Astrocyte (in vitro differentiated cells and primary cell): ENCODE results near the gene PLEKHA4. TPM values are rescaled to one million over a fixed set of nuclear protein-coding genes. Genes with fewer than 3 reads are reported as not detected.

Experiments
- DNase-seq: peaks from one replicate; pipeline ENCODE4 v3.0.0-alpha.2; 2010; ENCODE audit warnings: low read depth
- FAIRE-seq: peaks from 2 replicates; lab custom pipeline; 2011; peaks lifted over from hg19 to GRCh38; lab: Jason Lieb, UNC
- H2AFZ ChIP-seq: 2 replicates; pipeline ENCODE4 v1.6.0; 2012; ENCODE audit warnings: low read depth, low read length, inconsistent platforms
- H3K27ac ChIP-seq: 2 replicates; pipeline ENCODE4 v1.5.1; 2011; ENCODE audit warnings: low read depth, low read length, inconsistent platforms
- H3K27me3 ChIP-seq: 2 replicates; pipeline ENCODE4 v1.6.0; 2011; ENCODE audit warnings: low read length, inconsistent platforms; ENCODE audit not compliant: insufficient read depth
- H3K36me3 ChIP-seq: 2 replicates; pipeline ENCODE4 v1.5.1; 2011; ENCODE audit warnings: low read length, inconsistent platforms; ENCODE audit not compliant: insufficient read depth
- H3K4me1 ChIP-seq: 2 replicates; pipeline ENCODE4 v1.5.1; 2011; ENCODE audit warnings: low read length, inconsistent platforms; ENCODE audit not compliant: insufficient read depth
- H3K4me2 ChIP-seq: 2 replicates; pipeline ENCODE4 v1.6.0; 2012; ENCODE audit warnings: low read length, inconsistent platforms
- H3K4me3 ChIP-seq: 2 replicates; pipeline ENCODE4 v1.5.1; 2011; ENCODE audit warnings: low read depth, mild to moderate bottlenecking, low read length, inconsistent platforms; ENCODE audit not compliant: insufficient read depth
- H3K79me2 ChIP-seq: 2 replicates; pipeline ENCODE4 v1.6.0; 2012; ENCODE audit warnings: mild to moderate bottlenecking, low read length, inconsistent platforms; ENCODE audit not compliant: insufficient read depth
- H3K9ac ChIP-seq: 2 replicates; pipeline ENCODE4 v1.6.0; 2012; ENCODE audit warnings: mild to moderate bottlenecking, low read length, inconsistent platforms
- H3K9me3 ChIP-seq: 2 replicates; pipeline ENCODE4 v1.5.1; 2012; ENCODE audit warnings: low read depth, mild to moderate bottlenecking, low read length, inconsistent platforms; ENCODE audit not compliant: insufficient read depth
- H4K20me1 ChIP-seq: 2 replicates; pipeline ENCODE4 v1.6.0; 2012; ENCODE audit warnings: low read length, inconsistent platforms; ENCODE audit not compliant: insufficient read depth
- H3K27ac Mint-ChIP-seq: one replicate; pipeline ENCODE4 v1.8.0; 2021; ENCODE audit warnings: mild to moderate bottlenecking, mixed read lengths; ENCODE audit not compliant: unreplicated experiment
- H3K27me3 Mint-ChIP-seq: one replicate; pipeline ENCODE4 v1.8.0; 2021; ENCODE audit warnings: low read depth, mixed read lengths; ENCODE audit not compliant: unreplicated experiment
- H3K36me3 Mint-ChIP-seq: one replicate; pipeline ENCODE4 v1.8.0; 2021; ENCODE audit warnings: low read depth, mixed read lengths; ENCODE audit not compliant: unreplicated experiment
- H3K4me1 Mint-ChIP-seq: one replicate; pipeline ENCODE4 v1.8.0; 2021; ENCODE audit warnings: low read depth, mixed read lengths; ENCODE audit not compliant: unreplicated experiment
- H3K4me3 Mint-ChIP-seq: one replicate; pipeline ENCODE4 v1.8.0; 2021; ENCODE audit warnings: mild to moderate bottlenecking, moderate library complexity, mixed read lengths; ENCODE audit not compliant: unreplicated experiment
- H3K9me3 Mint-ChIP-seq: one replicate; pipeline ENCODE4 v1.8.0; 2021; ENCODE audit warnings: mild to moderate bottlenecking, mixed read lengths; ENCODE audit not compliant: unreplicated experiment
- CTCF ChIP-seq: IDR thresholded peaks from 2 replicates; pipeline ENCODE4 v1.5.1; 2011; ENCODE audit warnings: low read depth, mild to moderate bottlenecking, inconsistent platforms, low read length, moderate library complexity; ENCODE audit not compliant: insufficient read depth
- EZH2 ChIP-seq: IDR thresholded peaks from 2 replicates; pipeline ENCODE4 v1.6.1; 2012; ENCODE audit warnings: mild to moderate bottlenecking, low read length, inconsistent platforms; ENCODE audit not compliant: insufficient read depth
- total RNA-seq: library from RNA; stranded (reverse); gene quantifications from 2 replicates; pipeline ENCODE4 v1.2.1, GENCODE V29; 2021

The PLEKHA4 gene
- total RNA-seq, 1 donor from 2014 or later, result 27.5 TPM

DNA sequence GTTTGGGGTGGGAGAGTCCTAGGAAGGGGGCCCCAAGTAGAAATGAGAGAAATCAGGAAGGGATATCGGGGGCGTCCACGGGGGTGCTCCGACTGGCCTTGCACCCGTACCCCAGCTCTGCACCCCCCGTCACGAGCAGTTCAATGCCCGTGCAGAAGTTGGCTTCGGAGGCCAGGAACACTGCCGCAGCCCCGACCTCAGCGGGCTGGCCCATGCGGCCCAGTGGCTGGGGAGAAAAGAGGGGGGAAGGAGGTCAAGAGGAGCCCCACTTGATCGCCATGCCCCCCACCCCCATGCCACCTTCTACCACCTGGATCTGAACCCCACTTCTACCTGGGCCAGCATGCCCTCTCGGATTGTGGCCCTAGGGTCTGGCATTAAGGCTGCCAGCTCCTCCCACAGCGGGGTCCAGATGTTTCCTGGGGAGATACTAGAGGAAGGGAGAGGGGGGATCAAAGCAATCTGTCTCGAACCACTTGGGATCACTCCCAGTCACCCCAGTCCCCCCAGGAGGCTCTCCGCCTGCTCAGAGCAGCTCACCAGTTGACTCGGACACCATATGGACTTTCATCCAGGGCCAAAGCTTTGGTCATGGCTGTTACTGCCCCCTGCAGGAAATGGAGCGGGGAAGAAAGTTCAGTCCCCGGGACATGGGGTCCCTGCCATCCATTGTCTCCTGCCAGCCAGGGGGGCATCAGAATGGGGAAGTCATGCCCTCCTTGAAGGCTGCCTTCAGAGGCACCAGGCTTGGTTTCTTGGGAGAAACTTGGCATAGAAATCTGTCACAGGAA, 55.1 kb downstream of the PLEKHA4 start:
- no peak overlapping the region for H3K27ac ChIP-seq
- Mint-ChIP-seq H3K27me3 (no peaks in the 10 kb centered on the region), H3K4me1 (no peaks in the 10 kb centered on the region), H3K9me3 (no peaks in the 10 kb centered on the region), H3K36me3 (no peaks in the 10 kb centered on the region), H3K4me3 (no peak overlapping the region), H3K27ac (peak overlapping the region; percentile 81)
- H3K4me3 ChIP-seq, result no peak overlapping the region
- H3K9ac ChIP-seq, result no peak overlapping the region
- TF ChIP-seq CTCF (no peak), EZH2 (no peak)
- no peaks in the 10 kb centered on the region for H3K79me2 ChIP-seq
- no peaks in the 10 kb centered on the region for H4K20me1 ChIP-seq
- H3K4me2 ChIP-seq, result no peak overlapping the region
- no peaks in the 10 kb centered on the region for H3K36me3 ChIP-seq
- FAIRE-seq (no peak), DNase-seq (no peak)
- no peaks in the 10 kb centered on the region for H3K27me3 ChIP-seq
- no peak overlapping the region for H2AFZ ChIP-seq
- no peaks in the 10 kb centered on the region for H3K9me3 ChIP-seq
- H3K4me1 ChIP-seq, result peaks cover 8% of the 10 kb centered on the region

DNA sequence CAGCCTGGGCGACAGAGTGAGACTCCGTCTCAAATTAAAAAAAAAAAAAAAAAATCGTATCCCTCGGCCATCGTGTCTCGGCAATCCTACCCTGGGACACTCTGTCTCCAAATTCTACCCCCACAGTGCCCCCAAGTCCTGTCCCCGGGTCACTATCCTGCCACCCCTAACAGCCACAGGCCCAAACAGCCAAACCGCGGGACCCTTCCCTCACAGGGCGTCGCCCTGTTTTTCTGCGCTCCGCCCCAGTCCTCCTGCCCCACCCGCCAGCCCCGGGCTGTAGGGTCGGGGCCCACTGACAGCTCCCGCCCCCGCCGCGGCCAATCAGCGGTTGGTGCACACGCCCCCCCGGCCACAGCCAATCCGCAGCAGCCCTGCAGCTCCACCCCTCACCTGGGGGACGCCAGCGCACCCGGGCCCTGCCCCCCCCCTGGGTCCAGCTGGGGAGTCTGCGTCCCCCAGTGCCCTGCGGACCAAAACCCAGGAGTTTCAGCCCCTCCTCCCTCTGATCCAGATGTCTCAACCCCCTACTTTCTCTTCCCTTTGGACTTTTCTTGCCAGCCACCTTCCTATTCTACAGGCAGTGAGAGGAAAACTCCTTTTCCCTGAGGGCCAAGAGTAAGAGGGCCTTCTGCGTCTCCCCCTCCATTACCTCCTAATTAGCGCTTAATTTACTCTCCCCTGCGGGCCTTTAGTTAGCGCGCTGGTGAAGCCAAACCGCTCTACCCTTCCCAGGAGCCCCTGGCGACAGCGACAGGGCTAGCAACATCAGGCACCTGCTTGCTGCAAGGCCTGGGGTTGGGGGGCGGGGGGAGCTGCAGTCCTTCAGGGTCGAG, 56.1 kb downstream of the PLEKHA4 start:
- Mint-ChIP-seq H3K27me3 (no peaks in the 10 kb centered on the region), H3K9me3 (no peaks in the 10 kb centered on the region), H3K36me3 (no peaks in the 10 kb centered on the region), H3K4me3 (peak overlapping the region; percentile 86), H3K27ac (peak overlapping the region; percentile 81), H3K4me1 (no peaks in the 10 kb centered on the region)
- no peaks in the 10 kb centered on the region for H4K20me1 ChIP-seq
- FAIRE-seq (no peak), DNase-seq (peak; percentile 44)
- peak overlapping the region; percentile 41 for H2AFZ ChIP-seq
- H3K9ac ChIP-seq, result no peak overlapping the region
- TF ChIP-seq EZH2, result no peak
- TF ChIP-seq CTCF, result no peak
- no peak overlapping the region for H3K27ac ChIP-seq
- H3K79me2 ChIP-seq, result no peaks in the 10 kb centered on the region
- H3K36me3 ChIP-seq, result no peaks in the 10 kb centered on the region
- H3K4me3 ChIP-seq, result peak overlapping the region; percentile 41
- no peaks in the 10 kb centered on the region for H3K27me3 ChIP-seq
- H3K4me2 ChIP-seq, result peak overlapping the region; percentile 94
- peaks cover 8% of the 10 kb centered on the region for H3K4me1 ChIP-seq
- H3K9me3 ChIP-seq, result no peaks in the 10 kb centered on the region
